Sigmoid colon (tissue), 7 donors: ENCODE results near the gene ODF2. TPM values are rescaled to one million over a fixed set of nuclear protein-coding genes. Genes with fewer than 3 reads are reported as not detected.

ENCODE experiments used
- DNase-seq: peaks from one replicate; pipeline ENCODE4 v3.0.0-alpha.2; 2019
- H3K27ac ChIP-seq, 4 donors: fragments of 200-600 bp; sonication (generic); one replicate each; pipeline ENCODE4 v1.5.1; 2016 to 2019; ENCODE audit warnings: mild to moderate bottlenecking in 1 of 4
- H3K27me3 ChIP-seq, 3 donors: fragments of 200-600 bp; sonication (generic); one replicate each; pipeline ENCODE4 v1.5.1; 2019; ENCODE audit warnings: mild to moderate bottlenecking in 1 of 3
- H3K36me3 ChIP-seq, 4 donors: fragments of 200-600 bp; sonication (generic); one replicate each; pipeline ENCODE4 v1.5.1; 2016 to 2019
- H3K4me1 ChIP-seq, 4 donors: fragments of 200-600 bp; sonication (generic); one replicate each; pipeline ENCODE4 v1.5.1; 2017 to 2019
- H3K4me3 ChIP-seq, 4 donors: fragments of 200-600 bp; sonication (generic); one replicate each; pipeline ENCODE4 v1.5.1; 2017 to 2019; ENCODE audit warnings: mild to moderate bottlenecking in 2 of 4, moderate library complexity in 1 of 4
- H3K9me3 ChIP-seq, 4 donors: fragments of 200-600 bp in 3 of 4; sonication (generic) in 3 of 4; one replicate each; pipeline versions ENCODE4 v1.5.1 to v1.6.1; 2013 to 2019
- EP300 ChIP-seq, 4 donors: sonication (generic); formaldehyde crosslinking; IDR thresholded peaks; one replicate each; pipeline ENCODE4 v1.6.1; 2017; ENCODE audit warnings: antibody characterized with exemption in 4 of 4
- POLR2A ChIP-seq, 2 donors: fragments of 450-650 bp; IDR thresholded peaks; one replicate each; pipeline ENCODE4 v1.6.1; 2016; ENCODE audit warnings: antibody characterized with exemption in 2 of 2, mild to moderate bottlenecking in 2 of 2, moderate library complexity in 2 of 2
- POLR2AphosphoS5 ChIP-seq, 4 donors: sonication (generic); formaldehyde crosslinking; IDR thresholded peaks; one replicate each; pipeline ENCODE4 v1.6.1; 2017; ENCODE audit warnings: antibody characterized with exemption in 4 of 4
- WGBS, 2 donors: extraction: QIAGEN DNeasy Blood & Tissue Kit; methylation state at CpG; one replicate each; pipeline ENCODE4 v1.1.7; 2013; 5-methylcytosine and 5-hydroxymethylcytosine counted together
- intact Hi-C: fragments of 100-400 bp; cut with DNase I; formaldehyde crosslinking; loops from one replicate; pipeline ENCODE4 v1.15.1; 2023
- polyA plus RNA-seq, 3 donors: library from polyadenylated mRNA; stranded (reverse); fragments of 200-250 nt; gene quantifications; one replicate each; pipeline ENCODE4 v1.2.3, GENCODE V29; 2013
- total RNA-seq, 4 donors: library from RNA; depleted of rRNA; stranded (reverse); fragments of >200 nt; gene quantifications; one replicate each; pipeline ENCODE4 v1.1.0, GENCODE V29; 2016
- TF ChIP-seq, protein P1 (sequence below), 4 experiments: fragments of 450-650 bp in 3 of 4; fragments of 200-600 bp in 1 of 4; IDR thresholded peaks; one replicate each; pipeline ENCODE4 v1.5.1; 2016 to 2019; ENCODE audit warnings: antibody characterized with exemption in 4 of 4, mild to moderate bottlenecking in 3 of 4, moderate library complexity in 2 of 4
- donor health status: healthy with polysubstance abuse.
- donor health status: Bipolar disorder and iron deficiency.
- donor health status: healthy.

ODF2 gene
- total and polyA plus RNA-seq, 7 donors, result 4.6 to 28.2 (median 14.0) TPM

GRCh38 chr9:128495296-128495695, 39.5 kb downstream of the ODF2 start:
- H3K36me3 ChIP-seq, result peaks cover 5 to 77% (median 17%) of the 10 kb centered on the region in 4 donors
- peak; percentile 19 for DNase-seq
- intact Hi-C loops, result no loop called here
- no peak for TF ChIP-seq POLR2AphosphoS5 (IDR thresholded peaks at IDR 0.05)
- TF ChIP-seq POLR2A (IDR thresholded peaks at IDR 0.05), result no peak
- TF ChIP-seq EP300 (IDR thresholded peaks at IDR 0.05), result no peak
- TF ChIP-seq, protein P1, sequence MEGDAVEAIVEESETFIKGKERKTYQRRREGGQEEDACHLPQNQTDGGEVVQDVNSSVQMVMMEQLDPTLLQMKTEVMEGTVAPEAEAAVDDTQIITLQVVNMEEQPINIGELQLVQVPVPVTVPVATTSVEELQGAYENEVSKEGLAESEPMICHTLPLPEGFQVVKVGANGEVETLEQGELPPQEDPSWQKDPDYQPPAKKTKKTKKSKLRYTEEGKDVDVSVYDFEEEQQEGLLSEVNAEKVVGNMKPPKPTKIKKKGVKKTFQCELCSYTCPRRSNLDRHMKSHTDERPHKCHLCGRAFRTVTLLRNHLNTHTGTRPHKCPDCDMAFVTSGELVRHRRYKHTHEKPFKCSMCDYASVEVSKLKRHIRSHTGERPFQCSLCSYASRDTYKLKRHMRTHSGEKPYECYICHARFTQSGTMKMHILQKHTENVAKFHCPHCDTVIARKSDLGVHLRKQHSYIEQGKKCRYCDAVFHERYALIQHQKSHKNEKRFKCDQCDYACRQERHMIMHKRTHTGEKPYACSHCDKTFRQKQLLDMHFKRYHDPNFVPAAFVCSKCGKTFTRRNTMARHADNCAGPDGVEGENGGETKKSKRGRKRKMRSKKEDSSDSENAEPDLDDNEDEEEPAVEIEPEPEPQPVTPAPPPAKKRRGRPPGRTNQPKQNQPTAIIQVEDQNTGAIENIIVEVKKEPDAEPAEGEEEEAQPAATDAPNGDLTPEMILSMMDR (IDR thresholded peaks at IDR 0.05), result no peak
- no peak overlapping the region for H3K4me3 ChIP-seq
- H3K27me3 ChIP-seq, result no peaks in the 10 kb centered on the region
- H3K4me1 ChIP-seq, result no peaks in the 10 kb centered on the region
- WGBS, 2 donors, result 19 to 38% methylated on average over 1 of the region's 1 CpG
- H3K27ac ChIP-seq, result no peak overlapping the region
- no peaks in the 10 kb centered on the region for H3K9me3 ChIP-seq

DNA sequence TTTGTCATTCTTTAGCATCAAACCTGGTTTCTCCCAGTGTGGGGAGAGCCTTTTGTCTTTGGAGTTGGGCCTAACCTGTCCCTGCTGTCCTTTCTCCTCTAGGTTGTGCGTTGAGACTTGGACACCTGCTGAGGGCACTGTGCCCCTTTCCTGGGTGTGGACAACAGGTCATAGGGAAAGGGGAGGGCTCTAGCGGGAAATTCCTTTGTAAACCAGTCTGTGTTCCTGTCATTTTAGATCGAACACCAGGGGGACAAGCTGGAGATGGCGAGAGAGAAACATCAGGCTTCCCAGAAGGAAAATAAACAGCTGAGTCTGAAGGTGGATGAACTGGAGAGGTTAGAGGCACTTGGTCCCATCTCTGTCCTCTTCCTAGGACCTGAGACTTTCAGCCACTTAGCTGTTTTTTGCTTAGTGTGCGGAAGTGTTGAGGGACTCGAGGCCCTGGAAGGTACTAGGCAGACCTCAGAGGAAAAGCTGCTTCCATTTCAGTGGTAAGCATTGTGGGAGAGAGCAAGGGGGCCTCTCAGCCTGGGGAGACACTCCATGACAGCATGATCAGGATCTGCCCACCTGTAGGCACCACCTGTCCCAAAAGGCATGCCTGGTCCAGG, 40.1 kb downstream of the ODF2 start:
- DNase-seq, result no peak
- Histone ChIP-seq H3K27me3 (no peaks in the 10 kb centered on the region), H3K36me3 (peaks cover 5 to 76% (median 17%) of the 10 kb centered on the region in 4 donors), H3K27ac (no peak overlapping the region), H3K9me3 (no peaks in the 10 kb centered on the region), H3K4me3 (no peak overlapping the region), H3K4me1 (no peaks in the 10 kb centered on the region)
- intact Hi-C loops, result no loop called here
- WGBS, 2 donors, result 69 to 78% methylated on average over 6 of the region's 6 CpGs
- TF ChIP-seq EP300 (IDR thresholded peaks at IDR 0.05) (no peak), POLR2A (IDR thresholded peaks at IDR 0.05) (no peak), POLR2AphosphoS5 (IDR thresholded peaks at IDR 0.05) (no peak)
- TF ChIP-seq, protein P1 (IDR thresholded peaks at IDR 0.05), result no peak

DNA sequence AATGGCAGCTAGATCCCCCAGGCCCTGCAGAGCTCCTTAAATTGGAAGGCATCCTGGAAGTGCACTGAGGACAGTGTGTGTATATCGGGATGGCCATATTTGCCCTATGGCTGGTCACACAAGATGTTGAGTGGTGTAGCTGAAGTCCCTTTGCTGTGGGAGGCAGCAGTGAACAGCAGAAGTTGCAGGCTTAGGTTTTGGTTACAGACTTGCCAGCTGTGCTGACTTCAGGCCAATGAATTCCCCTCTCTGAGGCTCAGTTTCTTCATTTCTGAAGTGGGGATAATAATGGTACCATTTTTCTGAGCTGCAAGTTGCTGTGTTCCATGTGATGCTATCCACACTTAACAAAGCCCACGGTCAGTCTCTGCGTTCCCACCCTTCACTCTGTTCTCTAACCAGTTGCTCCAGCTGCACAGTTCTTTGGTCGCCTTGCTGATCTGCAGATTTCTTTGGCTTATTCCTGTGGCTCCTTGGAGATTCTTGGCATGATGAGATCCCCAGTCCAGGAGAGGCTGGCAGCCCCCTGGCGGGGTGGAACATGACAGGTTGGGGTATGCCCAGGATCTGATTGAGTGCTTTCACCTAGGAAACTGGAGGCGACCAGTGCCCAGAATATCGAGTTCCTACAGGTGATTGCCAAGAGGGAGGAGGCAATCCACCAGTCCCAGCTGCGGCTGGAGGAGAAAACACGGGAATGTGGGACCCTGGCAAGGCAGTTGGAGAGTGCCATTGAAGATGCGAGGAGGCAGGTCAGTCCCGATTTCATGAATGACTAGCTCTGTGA, 42.2 kb downstream of the ODF2 start:
- TF ChIP-seq EP300 (IDR thresholded peaks at IDR 0.05) (no peak), POLR2A (IDR thresholded peaks at IDR 0.05) (no peak), POLR2AphosphoS5 (IDR thresholded peaks at IDR 0.05) (no peak)
- TF ChIP-seq, protein P1 (IDR thresholded peaks at IDR 0.05), result no peak
- intact Hi-C loops, result no loop called here
- peaks cover 5 to 67% (median 17%) of the 10 kb centered on the region in 4 donors for H3K36me3 ChIP-seq

DNA sequence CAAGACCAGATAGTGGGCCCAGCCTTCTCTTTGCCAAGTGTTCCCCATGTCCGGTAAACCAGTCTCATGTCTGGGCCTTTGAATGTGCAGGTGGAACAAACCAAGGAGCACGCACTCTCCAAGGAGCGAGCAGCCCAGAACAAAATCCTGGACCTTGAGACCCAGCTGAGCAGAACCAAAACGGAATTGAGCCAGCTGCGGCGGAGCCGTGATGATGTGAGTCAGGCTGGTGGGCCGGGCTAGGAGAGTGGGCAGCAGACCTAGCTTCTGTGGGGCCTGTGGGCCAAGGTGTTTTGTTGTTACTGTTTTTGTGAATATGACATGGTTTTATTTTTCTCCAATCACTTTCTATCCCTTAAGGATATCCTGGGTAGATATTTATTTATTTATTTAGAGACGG, 43.1 kb downstream of the ODF2 start:
- no peaks in the 10 kb centered on the region for H3K27me3 ChIP-seq
- peaks cover 5 to 61% (median 17%) of the 10 kb centered on the region in 4 donors for H3K36me3 ChIP-seq
- intact Hi-C loops, result no loop called here
- TF ChIP-seq EP300 (IDR thresholded peaks at IDR 0.05) (no peak), POLR2AphosphoS5 (IDR thresholded peaks at IDR 0.05) (no peak), POLR2A (IDR thresholded peaks at IDR 0.05) (no peak)
- TF ChIP-seq, protein P1 (IDR thresholded peaks at IDR 0.05), result no peak
- H3K9me3 ChIP-seq, result no peaks in the 10 kb centered on the region
- WGBS, 2 donors, result 97 to 98% methylated on average over 9 of the region's 9 CpGs
- no peak overlapping the region for H3K27ac ChIP-seq
- DNase-seq, result no peak
- H3K4me3 ChIP-seq, result no peak overlapping the region
- H3K4me1 ChIP-seq, result peaks cover 0 to 7% (median 6%) of the 10 kb centered on the region in 4 donors

More for the DNA sequence above, 42.2 kb downstream of the ODF2 start:
- Histone ChIP-seq H3K4me3 (no peak overlapping the region), H3K27ac (no peak overlapping the region), H3K27me3 (no peaks in the 10 kb centered on the region), H3K4me1 (no peaks in the 10 kb centered on the region), H3K9me3 (no peaks in the 10 kb centered on the region)
- DNase-seq, result no peak
- 96 to 97% methylated on average over 11 of the region's 11 CpGs for WGBS, 2 donors
